SJCRH30 (cell line): ENCODE data around the gene PCDHA7. TPM values are rescaled to one million over a fixed set of nuclear protein-coding genes. Genes with fewer than 3 reads are reported as not detected.
"Not testable (repeated sequence)": the region's sequence is repeated elsewhere in the genome, so short reads cannot be mapped to it uniquely, and the experiment has no call there.

ENCODE experiments used
- DNase-seq, 2 experiments: peaks; one replicate each; pipeline ENCODE4 v3.0.0-alpha.2; 2015 to 2020
- H3K27ac ChIP-seq: fragments of 250-450 bp; sonication (Bioruptor Pico); 2 replicates; pipeline ENCODE4 v1.5.1; 2020; ENCODE audit warnings: mild to moderate bottlenecking, moderate library complexity
- H3K27me3 ChIP-seq: fragments of 250-450 bp; sonication (Bioruptor Pico); 2 replicates; pipeline ENCODE4 v1.5.1; 2020; ENCODE audit warnings: mild to moderate bottlenecking, moderate library complexity
- H3K36me3 ChIP-seq: fragments of 250-450 bp; sonication (Bioruptor Pico); 2 replicates; pipeline ENCODE4 v1.5.1; 2020; ENCODE audit warnings: mild to moderate bottlenecking, moderate library complexity
- H3K4me1 ChIP-seq: fragments of 250-450 bp; sonication (Bioruptor Pico); 2 replicates; pipeline ENCODE4 v1.5.1; 2020; ENCODE audit warnings: mild to moderate bottlenecking, moderate library complexity
- H3K4me3 ChIP-seq: fragments of 250-450 bp; sonication (Bioruptor Pico); 2 replicates; pipeline ENCODE4 v1.5.1; 2020; ENCODE audit warnings: mild to moderate bottlenecking, moderate library complexity
- H3K9me3 ChIP-seq: fragments of 250-450 bp; sonication (Bioruptor Pico); replicated peaks from 2 replicates; pipeline ENCODE4 v1.5.1; 2020; ENCODE audit warnings: mild to moderate bottlenecking, moderate library complexity
- total RNA-seq: library from RNA; depleted of rRNA; stranded (reverse); fragments of >200 nt; shearing (Covaris generic); gene quantifications from 2 replicates; pipeline ENCODE4 v1.2.3, GENCODE V29; 2014

The PCDHA7 gene
- total RNA-seq, 1 experiment from 2014 or later, result not detected

DNA sequence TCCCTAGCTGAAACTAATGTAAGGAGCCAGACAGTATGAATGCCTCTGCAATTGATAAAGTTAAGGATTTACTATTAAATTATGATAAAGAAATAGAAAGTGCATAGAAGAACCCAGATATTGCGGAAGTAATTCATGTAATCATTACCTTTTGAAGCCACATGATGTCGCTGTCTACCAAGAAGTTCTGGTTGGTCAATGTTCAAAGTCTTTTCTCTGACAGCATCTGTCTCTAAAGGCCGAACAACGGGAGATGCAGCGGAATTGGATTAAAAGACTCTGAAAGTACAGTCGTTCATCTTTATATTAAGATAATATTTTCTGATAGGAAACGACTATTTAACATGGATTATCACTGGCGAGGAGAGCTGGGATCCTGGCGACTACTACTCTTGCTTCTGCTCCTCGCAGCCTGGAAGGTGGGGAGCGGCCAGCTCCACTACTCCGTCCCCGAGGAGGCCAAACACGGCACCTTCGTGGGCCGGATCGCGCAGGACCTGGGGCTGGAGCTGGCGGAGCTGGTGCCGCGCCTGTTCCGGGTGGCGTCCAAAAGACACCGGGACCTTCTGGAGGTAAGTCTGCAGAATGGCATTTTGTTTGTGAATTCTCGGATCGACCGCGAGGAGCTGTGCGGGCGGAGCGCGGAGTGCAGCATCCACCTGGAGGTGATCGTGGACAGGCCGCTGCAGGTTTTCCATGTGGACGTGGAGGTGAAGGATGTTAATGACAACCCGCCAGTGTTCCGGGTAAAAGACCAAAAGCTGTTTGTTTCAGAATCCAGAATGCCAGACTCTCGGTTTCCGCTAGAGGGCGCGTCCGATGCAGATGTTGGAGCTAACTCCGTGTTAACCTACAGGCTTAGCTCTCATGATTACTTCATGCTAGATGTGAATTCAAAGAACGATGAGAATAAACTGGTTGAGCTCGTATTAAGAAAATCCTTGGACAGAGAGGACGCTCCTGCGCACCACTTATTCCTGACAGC, 7.2 kb downstream of the PCDHA7 start, which contains the start of gene PCDHA8:
TSS of gene PCDHA8 (plus strand) at position 210 of the 985 bp plus-strand sequence. CDS start at position 345, 135 bp downstream.
- no peak within 1 kb of the TSS for H3K27ac ChIP-seq
- no peak within 1 kb of the TSS for H3K4me3 ChIP-seq
- H3K9me3 ChIP-seq, result no peaks in the 10 kb centered on the region; the same call in 1 of the 2 replicates
- H3K4me1 ChIP-seq, result no peaks in the 10 kb centered on the region
- H3K27me3 ChIP-seq, result no peaks in the 10 kb centered on the region
- peak in 1 of 2 experiments; percentile 62 for DNase-seq
- H3K36me3 ChIP-seq, result no peaks in the 10 kb centered on the region

DNA sequence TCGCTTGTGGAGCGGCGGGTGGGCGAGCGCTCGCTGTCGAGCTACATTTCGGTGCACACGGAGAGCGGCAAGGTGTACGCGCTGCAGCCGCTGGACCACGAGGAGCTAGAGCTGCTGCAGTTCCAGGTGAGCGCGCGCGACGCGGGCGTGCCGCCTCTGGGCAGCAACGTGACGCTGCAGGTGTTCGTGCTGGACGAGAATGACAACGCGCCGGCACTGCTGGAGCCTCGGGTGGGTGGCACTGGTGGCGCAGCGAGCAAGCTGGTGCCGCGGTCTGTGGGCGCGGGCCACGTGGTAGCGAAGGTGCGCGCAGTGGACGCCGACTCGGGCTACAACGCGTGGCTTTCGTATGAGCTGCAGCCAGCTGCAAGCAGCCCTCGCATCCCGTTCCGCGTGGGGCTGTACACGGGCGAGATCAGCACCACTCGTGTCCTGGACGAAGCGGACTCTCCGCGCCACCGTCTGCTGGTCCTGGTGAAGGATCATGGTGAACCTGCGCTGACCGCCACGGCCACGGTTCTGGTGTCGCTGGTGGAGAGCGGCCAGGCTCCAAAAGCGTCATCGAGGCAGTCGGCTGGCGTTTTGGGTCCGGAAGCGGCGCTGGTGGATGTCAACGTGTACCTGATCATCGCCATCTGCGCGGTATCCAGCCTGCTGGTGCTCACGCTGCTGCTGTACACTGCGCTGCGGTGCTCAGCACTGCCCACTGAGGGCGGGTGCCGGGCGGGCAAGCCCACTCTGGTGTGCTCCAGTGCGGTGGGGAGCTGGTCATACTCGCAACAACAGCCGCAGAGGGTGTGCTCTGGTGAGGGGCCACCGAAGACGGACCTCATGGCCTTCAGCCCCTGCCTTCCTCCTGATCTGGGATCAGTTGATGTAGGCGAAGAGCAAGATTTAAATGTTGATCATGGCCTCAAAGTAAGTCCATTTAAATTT, 9.0 kb downstream of the PCDHA7 start:
- H3K4me1 ChIP-seq, result no peaks in the 10 kb centered on the region
- no peaks in the 10 kb centered on the region for H3K36me3 ChIP-seq
- H3K4me3 ChIP-seq, result no peak overlapping the region
- H3K9me3 ChIP-seq, result no peaks in the 10 kb centered on the region; the same call in 1 of the 2 replicates
- no peak overlapping the region for H3K27ac ChIP-seq
- no peaks in the 10 kb centered on the region for H3K27me3 ChIP-seq
- no peak for DNase-seq

DNA sequence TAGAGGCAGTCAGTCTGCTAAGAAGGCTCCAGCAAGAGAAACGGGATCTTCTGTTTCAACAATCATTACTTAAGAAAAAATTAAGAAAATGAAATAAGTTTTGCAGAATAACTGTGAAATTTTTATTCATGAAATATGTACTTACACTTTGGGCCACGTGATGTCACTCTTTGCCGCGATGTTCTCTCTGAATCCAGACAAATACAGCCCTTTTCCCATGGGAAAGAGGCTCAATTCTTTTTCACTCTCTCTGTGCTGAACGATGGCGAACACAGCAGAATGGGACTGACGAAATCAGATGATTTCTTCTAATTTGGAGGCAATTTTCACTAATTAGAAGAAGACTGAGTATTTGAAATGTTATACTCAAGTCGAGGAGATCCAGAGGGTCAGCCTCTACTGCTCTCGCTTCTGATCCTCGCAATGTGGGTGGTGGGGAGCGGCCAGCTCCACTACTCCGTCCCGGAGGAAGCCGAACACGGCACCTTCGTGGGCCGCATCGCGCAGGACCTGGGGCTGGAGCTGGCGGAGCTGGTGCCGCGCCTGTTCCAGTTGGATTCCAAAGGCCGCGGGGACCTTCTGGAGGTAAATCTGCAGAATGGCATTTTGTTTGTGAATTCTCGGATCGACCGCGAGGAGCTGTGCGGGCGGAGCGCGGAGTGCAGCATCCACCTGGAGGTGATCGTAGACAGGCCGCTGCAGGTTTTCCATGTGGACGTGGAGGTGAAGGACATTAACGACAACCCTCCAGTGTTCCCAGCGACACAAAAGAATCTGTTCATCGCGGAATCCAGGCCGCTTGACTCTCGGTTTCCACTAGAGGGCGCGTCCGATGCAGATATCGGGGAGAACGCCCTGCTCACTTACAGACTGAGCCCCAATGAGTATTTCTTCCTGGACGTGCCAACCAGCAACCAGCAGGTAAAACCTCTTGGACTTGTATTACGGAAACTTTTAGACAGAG, 14.4 kb downstream of the PCDHA7 start, which contains the start of gene PCDHA9:
TSS of gene PCDHA9 (plus strand) at position 244 of the 964 bp plus-strand sequence. CDS start at position 358, 114 bp downstream.
- not testable (repeated sequence) for H3K27me3 ChIP-seq, H3K36me3 ChIP-seq, H3K4me1 ChIP-seq, H3K4me3 ChIP-seq, H3K9me3 ChIP-seq, H3K27ac ChIP-seq
- DNase-seq, result peak in 1 of 2 experiments; percentile 1

DNA sequence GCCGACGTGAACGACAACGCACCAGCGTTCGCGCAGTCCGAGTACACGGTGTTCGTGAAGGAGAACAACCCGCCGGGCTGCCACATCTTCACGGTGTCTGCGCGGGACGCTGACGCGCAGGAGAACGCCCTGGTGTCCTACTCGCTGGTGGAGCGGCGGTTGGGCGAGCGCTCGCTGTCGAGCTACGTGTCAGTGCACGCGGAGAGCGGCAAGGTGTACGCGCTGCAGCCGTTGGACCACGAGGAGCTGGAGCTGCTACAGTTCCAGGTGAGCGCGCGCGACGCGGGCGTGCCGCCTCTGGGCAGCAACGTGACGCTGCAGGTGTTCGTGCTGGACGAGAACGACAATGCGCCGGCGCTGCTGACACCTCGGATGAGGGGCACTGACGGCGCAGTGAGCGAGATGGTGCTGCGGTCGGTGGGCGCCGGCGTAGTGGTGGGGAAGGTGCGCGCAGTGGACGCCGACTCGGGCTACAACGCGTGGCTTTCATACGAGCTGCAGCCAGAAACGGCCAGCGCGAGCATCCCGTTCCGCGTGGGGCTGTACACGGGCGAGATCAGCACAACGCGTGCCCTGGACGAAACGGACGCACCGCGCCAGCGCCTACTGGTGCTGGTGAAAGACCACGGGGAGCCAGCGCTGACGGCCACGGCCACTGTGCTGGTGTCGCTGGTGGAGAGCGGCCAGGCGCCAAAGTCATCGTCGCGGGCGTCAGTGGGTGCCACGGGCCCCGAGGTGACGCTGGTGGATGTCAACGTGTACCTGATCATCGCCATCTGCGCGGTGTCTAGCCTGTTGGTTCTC, 16.0 kb downstream of the PCDHA7 start:
- not testable (repeated sequence) for DNase-seq, H3K27me3 ChIP-seq, H3K27ac ChIP-seq, H3K36me3 ChIP-seq, H3K9me3 ChIP-seq, H3K4me3 ChIP-seq, H3K4me1 ChIP-seq

DNA sequence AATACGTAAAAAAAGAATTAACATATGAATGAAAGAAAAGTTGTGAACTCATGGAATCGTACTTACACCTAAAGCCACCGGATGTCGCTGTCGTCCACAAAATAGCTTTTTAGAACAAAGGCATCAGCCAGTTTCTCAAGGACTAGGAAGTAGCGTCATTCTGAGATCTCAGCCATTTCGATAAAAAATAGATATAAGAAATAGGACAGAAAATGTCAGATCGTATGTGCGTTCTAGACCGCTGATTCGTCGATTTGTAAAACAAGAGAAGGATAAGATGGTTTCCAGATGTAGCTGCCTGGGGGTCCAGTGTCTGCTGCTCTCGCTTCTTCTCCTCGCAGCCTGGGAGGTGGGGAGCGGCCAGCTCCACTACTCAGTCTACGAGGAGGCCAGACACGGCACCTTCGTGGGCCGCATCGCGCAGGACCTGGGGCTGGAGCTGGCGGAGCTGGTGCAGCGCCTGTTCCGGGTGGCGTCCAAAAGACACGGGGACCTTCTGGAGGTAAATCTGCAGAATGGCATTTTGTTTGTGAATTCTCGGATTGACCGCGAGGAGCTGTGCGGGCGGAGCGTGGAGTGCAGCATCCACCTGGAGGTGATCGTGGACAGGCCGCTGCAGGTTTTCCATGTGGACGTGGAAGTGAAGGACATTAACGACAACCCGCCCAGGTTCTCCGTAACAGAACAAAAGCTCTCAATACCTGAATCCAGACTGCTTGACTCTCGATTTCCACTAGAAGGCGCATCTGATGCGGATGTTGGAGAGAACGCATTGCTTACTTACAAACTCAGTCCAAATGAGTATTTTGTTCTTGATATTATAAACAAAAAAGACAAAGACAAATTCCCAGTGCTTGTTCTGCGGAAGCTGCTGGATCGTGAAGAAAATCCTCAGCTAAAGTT, 22.0 kb downstream of the PCDHA7 start, which contains the start of gene PCDHA10:
TSS of gene PCDHA10 (plus strand) at position 126 of the 903 bp plus-strand sequence. CDS start at position 278, 152 bp downstream.
- Histone ChIP-seq H3K27ac (no peak within 1 kb of the TSS), H3K4me1 (no peaks in the 10 kb centered on the region)
- peak in 1 of 2 experiments; percentile 58 for DNase-seq

DNA sequence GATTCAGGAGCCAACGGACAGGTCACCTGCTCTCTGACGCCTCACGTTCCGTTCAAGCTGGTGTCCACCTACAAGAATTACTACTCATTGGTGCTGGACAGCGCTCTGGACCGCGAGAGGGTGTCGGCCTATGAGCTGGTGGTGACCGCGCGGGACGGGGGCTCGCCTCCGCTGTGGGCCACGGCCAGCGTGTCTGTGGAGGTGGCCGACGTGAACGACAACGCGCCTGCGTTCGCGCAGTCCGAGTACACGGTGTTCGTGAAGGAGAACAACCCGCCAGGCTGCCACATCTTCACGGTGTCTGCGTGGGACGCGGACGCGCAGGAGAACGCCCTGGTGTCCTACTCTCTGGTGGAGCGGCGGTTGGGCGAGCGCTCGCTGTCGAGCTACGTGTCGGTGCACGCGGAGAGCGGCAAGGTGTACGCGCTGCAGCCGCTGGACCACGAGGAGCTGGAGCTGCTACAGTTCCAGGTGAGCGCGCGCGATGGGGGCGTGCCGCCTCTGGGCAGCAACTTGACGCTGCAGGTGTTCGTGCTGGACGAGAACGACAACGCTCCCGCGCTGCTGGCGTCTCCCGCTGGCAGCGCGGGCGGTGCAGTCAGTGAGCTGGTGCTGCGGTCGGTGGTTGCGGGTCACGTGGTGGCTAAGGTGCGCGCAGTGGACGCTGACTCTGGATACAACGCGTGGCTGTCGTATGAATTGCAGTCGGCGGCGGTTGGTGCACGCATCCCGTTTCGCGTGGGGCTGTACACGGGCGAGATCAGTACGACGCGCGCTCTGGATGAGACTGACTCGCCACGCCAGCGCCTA, 23.3 kb downstream of the PCDHA7 start:
- no peak for DNase-seq
- H3K27me3 ChIP-seq, result no peaks in the 10 kb centered on the region
- H3K36me3 ChIP-seq, result no peaks in the 10 kb centered on the region
- no peak overlapping the region for H3K27ac ChIP-seq
- H3K4me3 ChIP-seq, result no peak overlapping the region
- H3K4me1 ChIP-seq, result no peaks in the 10 kb centered on the region
- no peaks in the 10 kb centered on the region for H3K9me3 ChIP-seq

More for the DNA sequence above, 22.0 kb downstream of the PCDHA7 start, which contains the start of gene PCDHA10:
- H3K27me3 ChIP-seq, result no peaks in the 10 kb centered on the region
- no peak within 1 kb of the TSS for H3K4me3 ChIP-seq
- H3K36me3 ChIP-seq, result no peaks in the 10 kb centered on the region
- no peaks in the 10 kb centered on the region for H3K9me3 ChIP-seq

DNA sequence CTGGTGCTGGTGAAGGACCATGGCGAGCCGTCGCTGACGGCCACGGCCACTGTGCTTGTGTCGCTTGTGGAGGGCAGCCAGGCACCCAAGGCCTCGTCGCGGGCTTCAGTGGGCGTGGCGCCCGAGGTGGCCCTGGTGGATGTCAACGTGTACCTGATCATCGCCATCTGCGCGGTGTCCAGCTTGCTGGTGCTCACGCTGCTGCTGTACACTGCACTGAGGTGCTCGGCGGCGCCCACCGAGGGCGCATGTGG, 23.8 kb downstream of the PCDHA7 start:
- Histone ChIP-seq H3K9me3 (no peaks in the 10 kb centered on the region), H3K4me3 (no peak overlapping the region), H3K36me3 (no peaks in the 10 kb centered on the region), H3K27me3 (no peaks in the 10 kb centered on the region), H3K27ac (no peak overlapping the region), H3K4me1 (no peaks in the 10 kb centered on the region)
- DNase-seq, result no peak

DNA sequence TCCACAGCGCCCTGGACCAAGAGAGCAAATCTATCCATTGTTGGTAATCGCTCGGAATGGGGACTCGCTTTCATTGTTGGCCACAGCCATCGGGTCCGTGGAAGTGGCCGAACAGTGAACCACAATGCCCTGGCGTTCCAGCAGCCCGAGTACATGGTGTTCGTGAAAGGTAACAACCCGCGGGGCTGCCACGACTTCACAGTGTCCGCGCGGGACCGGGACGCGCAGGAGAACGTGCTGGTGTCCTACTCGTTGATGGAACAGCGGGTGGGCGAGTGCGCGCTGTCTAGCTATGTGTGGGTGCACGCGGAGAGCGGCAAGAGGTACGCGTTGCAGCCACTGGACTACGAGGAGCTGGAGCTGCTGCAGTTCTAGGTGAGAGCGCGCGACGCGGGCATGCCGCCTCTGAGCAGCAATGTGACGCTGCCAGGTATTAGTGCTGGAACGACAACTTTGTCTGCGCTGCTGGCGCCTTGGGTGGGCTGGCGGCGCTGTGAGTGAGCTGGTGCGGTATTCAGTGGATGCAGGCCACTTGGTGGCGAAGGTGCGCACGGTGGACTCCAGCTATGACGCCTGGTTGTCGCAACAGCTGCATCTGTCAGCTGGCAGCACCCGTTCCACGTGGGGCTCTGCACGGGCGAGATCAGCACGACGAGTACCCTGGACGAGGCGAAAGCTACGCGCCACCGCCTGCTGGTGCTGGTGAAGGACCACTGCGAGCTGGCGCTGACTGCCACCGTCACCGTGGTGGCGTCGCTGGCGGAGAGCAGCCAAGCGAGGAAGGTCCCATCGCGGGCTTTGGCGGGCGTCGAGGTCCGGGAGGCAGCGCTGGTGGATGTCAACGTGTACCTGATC, 28.6 kb downstream of the PCDHA7 start:
- no peaks in the 10 kb centered on the region for H3K4me1 ChIP-seq
- no peaks in the 10 kb centered on the region for H3K9me3 ChIP-seq
- H3K27ac ChIP-seq, result no peak overlapping the region
- DNase-seq, result no peak
- H3K27me3 ChIP-seq, result no peaks in the 10 kb centered on the region
- H3K4me3 ChIP-seq, result no peak overlapping the region
- H3K36me3 ChIP-seq, result no peaks in the 10 kb centered on the region

DNA sequence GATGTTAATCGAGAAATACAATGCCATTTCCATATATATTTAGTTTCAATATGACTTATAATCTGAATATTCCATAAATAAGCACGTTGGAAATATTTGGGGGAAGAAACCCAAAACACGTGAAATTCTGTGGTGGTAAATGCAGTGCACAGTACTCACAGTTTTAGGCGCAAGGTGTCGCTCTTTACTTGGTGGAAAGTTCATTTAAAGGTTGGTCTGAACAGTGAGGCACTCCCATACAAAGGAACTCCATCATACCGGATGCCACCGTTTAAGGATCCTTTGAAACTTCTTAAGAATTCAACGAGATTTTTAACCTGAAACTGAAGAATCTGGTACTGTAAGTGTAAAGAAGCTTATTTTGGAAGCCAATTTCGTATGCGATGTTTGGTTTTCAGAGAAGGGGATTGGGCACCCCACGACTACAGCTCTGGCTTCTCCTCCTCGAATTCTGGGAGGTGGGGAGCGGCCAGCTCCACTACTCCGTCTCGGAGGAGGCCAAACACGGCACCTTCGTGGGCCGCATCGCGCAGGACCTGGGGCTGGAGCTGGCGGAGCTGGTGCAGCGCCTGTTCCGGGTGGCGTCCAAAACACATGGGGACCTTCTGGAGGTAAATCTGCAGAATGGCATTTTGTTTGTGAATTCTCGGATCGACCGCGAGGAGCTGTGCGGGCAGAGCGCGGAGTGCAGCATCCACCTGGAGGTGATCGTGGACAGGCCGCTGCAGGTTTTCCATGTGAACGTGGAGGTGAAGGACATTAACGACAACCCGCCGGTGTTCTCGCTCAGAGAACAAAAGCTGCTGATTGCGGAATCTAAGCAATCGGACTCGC, 34.9 kb downstream of the PCDHA7 start, which contains the start of gene PCDHA11:
TSS of gene PCDHA11 (plus strand) at position 237 of the 834 bp plus-strand sequence. CDS start at position 384, 147 bp downstream.
- no peaks in the 10 kb centered on the region for H3K4me1 ChIP-seq
- peak in 1 of 2 experiments; percentile 9 for DNase-seq
- H3K27ac ChIP-seq, result no peak within 1 kb of the TSS

DNA sequence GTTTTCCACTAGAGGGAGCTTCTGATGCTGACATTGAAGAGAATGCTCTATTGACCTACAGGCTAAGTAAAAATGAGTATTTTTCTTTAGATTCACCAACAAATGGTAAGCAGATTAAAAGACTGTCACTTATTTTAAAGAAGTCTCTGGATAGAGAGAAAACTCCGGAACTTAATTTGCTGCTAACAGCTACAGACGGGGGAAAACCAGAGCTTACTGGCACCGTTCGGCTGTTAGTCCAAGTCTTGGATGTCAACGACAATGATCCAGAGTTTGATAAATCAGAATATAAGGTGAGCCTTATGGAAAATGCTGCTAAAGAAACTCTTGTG, 35.5 kb downstream of the PCDHA7 start:
- DNase-seq, result no peak
- Histone ChIP-seq H3K4me1 (no peaks in the 10 kb centered on the region), H3K27me3 (no peaks in the 10 kb centered on the region), H3K36me3 (no peaks in the 10 kb centered on the region), H3K27ac (no peak overlapping the region), H3K9me3 (no peaks in the 10 kb centered on the region), H3K4me3 (no peak overlapping the region)

More for the DNA sequence above, 34.9 kb downstream of the PCDHA7 start, which contains the start of gene PCDHA11:
- Histone ChIP-seq H3K4me3 (no peak within 1 kb of the TSS), H3K36me3 (no peaks in the 10 kb centered on the region), H3K9me3 (no peaks in the 10 kb centered on the region), H3K27me3 (no peaks in the 10 kb centered on the region)
